Measurements from ENCODE around the gene HES6. TPM values are rescaled to one million over a fixed set of nuclear protein-coding genes. Genes with fewer than 3 reads are reported as not detected.

HES6 gene
- polyA plus RNA-seq, 1 donor (not counting 4 experiments of a cell fraction or from before 2014, with no cell fraction given): 0.80 TPM

DNA sequence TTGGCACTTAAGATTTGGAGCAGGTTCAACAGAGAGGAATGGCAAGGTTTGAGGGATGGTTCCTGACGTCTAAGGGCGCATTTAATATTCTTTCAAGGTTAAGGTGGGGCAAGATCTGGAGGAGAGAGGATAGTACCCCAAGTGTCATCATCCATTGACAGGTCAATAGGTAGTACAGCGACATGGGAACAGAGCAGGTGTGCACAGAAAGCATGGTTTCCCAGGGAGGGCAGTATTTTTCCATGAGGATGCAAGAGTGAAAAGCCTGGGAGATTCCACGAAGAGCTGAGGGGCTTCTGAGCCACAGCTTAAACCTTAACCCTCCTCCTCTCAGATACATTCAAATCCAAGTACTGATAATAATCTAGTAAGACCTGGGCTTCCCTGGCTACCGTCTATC lies 9.1 kb downstream of the HES6 start:
- H3K4me2 ChIP-seq (ENCODE audit: control insufficient read depth, extremely low read depth, insufficient read depth, low read depth, low read length): no peak overlapping the region
- no peaks in the 10 kb centered on the region for H4K20me1 ChIP-seq (ENCODE audit: control insufficient read depth, extremely low read depth, insufficient read depth, low read length)
- no peaks in the 10 kb centered on the region for H3K79me2 ChIP-seq (ENCODE audit: control insufficient read depth, insufficient read depth, low read length)
- FAIRE-seq: no peak
- peaks cover 3% of the 10 kb centered on the region for H3K4me1 ChIP-seq (ENCODE audit: control insufficient read depth, extremely low read depth, insufficient read depth, low read length)
- no peak overlapping the region for H2AFZ ChIP-seq (ENCODE audit: control insufficient read depth, low read length)
- H3K9me3 ChIP-seq (ENCODE audit: control insufficient read depth, low read depth, low read length): no peaks in the 10 kb centered on the region
- no peaks in the 10 kb centered on the region for H3K9me1 ChIP-seq (ENCODE audit: control insufficient read depth, extremely low read depth, insufficient read depth, low read length)
- no peak for DNase-seq (ENCODE audit: low read depth, low spot score)
- dilution Hi-C loops (cut with MboI; ENCODE audit: extremely low pct_ligation_motif_present, low sequenced_read_pairs): no loop called here
- no peak overlapping the region for H3K27ac ChIP-seq (ENCODE audit: control insufficient read depth, insufficient read depth, low read length)
- H3K36me3 ChIP-seq (ENCODE audit: control insufficient read depth in 2 of 2, extremely low read depth in 1 of 2, insufficient read depth in 2 of 2, low read length in 2 of 2): no peaks in the 10 kb centered on the region
- peaks cover 51% of the 10 kb centered on the region for H3K27me3 ChIP-seq (ENCODE audit: control insufficient read depth, extremely low read depth, insufficient read depth, low read length)
- no peak overlapping the region for H3K9ac ChIP-seq (ENCODE audit: control insufficient read depth, extremely low read depth, insufficient read depth, low read length)
- H3K4me3 ChIP-seq (ENCODE audit: control insufficient read depth in 2 of 3, extremely low read depth in 1 of 3, insufficient read depth in 2 of 3, low read depth in 1 of 3, low read length in 3 of 3): no peak overlapping the region
- TF ChIP-seq EZH2 (IDR thresholded peaks at IDR 0.05; ENCODE audit: low read length): no peak
- TF ChIP-seq, protein P1, sequence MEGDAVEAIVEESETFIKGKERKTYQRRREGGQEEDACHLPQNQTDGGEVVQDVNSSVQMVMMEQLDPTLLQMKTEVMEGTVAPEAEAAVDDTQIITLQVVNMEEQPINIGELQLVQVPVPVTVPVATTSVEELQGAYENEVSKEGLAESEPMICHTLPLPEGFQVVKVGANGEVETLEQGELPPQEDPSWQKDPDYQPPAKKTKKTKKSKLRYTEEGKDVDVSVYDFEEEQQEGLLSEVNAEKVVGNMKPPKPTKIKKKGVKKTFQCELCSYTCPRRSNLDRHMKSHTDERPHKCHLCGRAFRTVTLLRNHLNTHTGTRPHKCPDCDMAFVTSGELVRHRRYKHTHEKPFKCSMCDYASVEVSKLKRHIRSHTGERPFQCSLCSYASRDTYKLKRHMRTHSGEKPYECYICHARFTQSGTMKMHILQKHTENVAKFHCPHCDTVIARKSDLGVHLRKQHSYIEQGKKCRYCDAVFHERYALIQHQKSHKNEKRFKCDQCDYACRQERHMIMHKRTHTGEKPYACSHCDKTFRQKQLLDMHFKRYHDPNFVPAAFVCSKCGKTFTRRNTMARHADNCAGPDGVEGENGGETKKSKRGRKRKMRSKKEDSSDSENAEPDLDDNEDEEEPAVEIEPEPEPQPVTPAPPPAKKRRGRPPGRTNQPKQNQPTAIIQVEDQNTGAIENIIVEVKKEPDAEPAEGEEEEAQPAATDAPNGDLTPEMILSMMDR (optimal IDR thresholded peaks at IDR 0.05 in 1 of 3, IDR thresholded peaks at IDR 0.05 in 1 of 3, conservative IDR thresholded peaks at IDR 0.05 in 1 of 3; ENCODE audit: extremely low read depth in 1 of 3, insufficient read depth in 2 of 3, low read length in 3 of 3): no peak

DNA sequence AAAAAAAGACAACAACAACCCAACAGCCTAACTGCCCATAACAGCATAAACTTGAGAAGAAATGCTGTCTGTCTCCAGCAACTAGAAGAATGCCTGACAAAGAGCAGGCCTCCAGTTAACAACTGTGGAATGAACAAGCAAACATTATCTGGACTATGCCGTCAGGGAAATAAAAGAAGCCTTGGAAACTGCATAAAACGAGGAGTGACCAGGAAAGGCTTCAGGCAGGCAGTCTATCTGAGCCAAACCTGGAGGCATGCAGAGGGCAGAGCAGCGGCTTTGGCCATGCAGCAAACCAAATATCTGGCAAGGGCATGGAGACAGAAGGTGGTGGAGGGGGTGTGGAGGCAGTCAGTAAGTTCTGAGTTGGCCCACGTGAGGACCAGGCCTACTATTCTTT lies 11.1 kb downstream of the HES6 start:
- Histone ChIP-seq H3K4me3 (ENCODE audit: control insufficient read depth in 2 of 3, extremely low read depth in 1 of 3, insufficient read depth in 2 of 3, low read depth in 1 of 3, low read length in 3 of 3) (no peak overlapping the region), H3K4me1 (ENCODE audit: control insufficient read depth, extremely low read depth, insufficient read depth, low read length) (peaks cover 3% of the 10 kb centered on the region), H3K36me3 (ENCODE audit: control insufficient read depth in 2 of 2, extremely low read depth in 1 of 2, insufficient read depth in 2 of 2, low read length in 2 of 2) (no peaks in the 10 kb centered on the region), H3K27ac (ENCODE audit: control insufficient read depth, insufficient read depth, low read length) (no peak overlapping the region), H3K9me1 (ENCODE audit: control insufficient read depth, extremely low read depth, insufficient read depth, low read length) (no peaks in the 10 kb centered on the region), H4K20me1 (ENCODE audit: control insufficient read depth, extremely low read depth, insufficient read depth, low read length) (no peaks in the 10 kb centered on the region), H3K4me2 (ENCODE audit: control insufficient read depth, extremely low read depth, insufficient read depth, low read depth, low read length) (no peak overlapping the region), H2AFZ (ENCODE audit: control insufficient read depth, low read length) (no peak overlapping the region), H3K9ac (ENCODE audit: control insufficient read depth, extremely low read depth, insufficient read depth, low read length) (no peak overlapping the region), H3K27me3 (ENCODE audit: control insufficient read depth, extremely low read depth, insufficient read depth, low read length) (peaks cover 49% of the 10 kb centered on the region), H3K9me3 (ENCODE audit: control insufficient read depth, low read depth, low read length) (no peaks in the 10 kb centered on the region), H3K79me2 (ENCODE audit: control insufficient read depth, insufficient read depth, low read length) (no peaks in the 10 kb centered on the region)
- FAIRE-seq (no peak), DNase-seq (ENCODE audit: low read depth, low spot score) (no peak)
- dilution Hi-C loops (cut with MboI; ENCODE audit: extremely low pct_ligation_motif_present, low sequenced_read_pairs): no loop called here
- TF ChIP-seq, protein P1 (optimal IDR thresholded peaks at IDR 0.05 in 1 of 3, IDR thresholded peaks at IDR 0.05 in 1 of 3, conservative IDR thresholded peaks at IDR 0.05 in 1 of 3; ENCODE audit: extremely low read depth in 1 of 3, insufficient read depth in 2 of 3, low read length in 3 of 3): no peak
- TF ChIP-seq EZH2 (IDR thresholded peaks at IDR 0.05; ENCODE audit: low read length): peak; percentile 0

All from keratinocyte (primary cell).